SH-SY5Y (cell line): ENCODE measurements around the gene ASTL.
A peak's percentile ranks its signal among the peaks of the same experiment; 100 is the strongest.

Experiments
- GATA2 ChIP-seq: IDR thresholded peaks from 2 replicates; pipeline ENCODE4 v1.6.1; 2011; ENCODE audit warnings: mild to moderate bottlenecking, low read depth, low read length
- GATA3 ChIP-seq: IDR thresholded peaks from 2 replicates; pipeline ENCODE4 v1.6.1; 2011; ENCODE audit warnings: low read depth, mild to moderate bottlenecking, low read length, moderate library complexity

The ASTL gene

DNA sequence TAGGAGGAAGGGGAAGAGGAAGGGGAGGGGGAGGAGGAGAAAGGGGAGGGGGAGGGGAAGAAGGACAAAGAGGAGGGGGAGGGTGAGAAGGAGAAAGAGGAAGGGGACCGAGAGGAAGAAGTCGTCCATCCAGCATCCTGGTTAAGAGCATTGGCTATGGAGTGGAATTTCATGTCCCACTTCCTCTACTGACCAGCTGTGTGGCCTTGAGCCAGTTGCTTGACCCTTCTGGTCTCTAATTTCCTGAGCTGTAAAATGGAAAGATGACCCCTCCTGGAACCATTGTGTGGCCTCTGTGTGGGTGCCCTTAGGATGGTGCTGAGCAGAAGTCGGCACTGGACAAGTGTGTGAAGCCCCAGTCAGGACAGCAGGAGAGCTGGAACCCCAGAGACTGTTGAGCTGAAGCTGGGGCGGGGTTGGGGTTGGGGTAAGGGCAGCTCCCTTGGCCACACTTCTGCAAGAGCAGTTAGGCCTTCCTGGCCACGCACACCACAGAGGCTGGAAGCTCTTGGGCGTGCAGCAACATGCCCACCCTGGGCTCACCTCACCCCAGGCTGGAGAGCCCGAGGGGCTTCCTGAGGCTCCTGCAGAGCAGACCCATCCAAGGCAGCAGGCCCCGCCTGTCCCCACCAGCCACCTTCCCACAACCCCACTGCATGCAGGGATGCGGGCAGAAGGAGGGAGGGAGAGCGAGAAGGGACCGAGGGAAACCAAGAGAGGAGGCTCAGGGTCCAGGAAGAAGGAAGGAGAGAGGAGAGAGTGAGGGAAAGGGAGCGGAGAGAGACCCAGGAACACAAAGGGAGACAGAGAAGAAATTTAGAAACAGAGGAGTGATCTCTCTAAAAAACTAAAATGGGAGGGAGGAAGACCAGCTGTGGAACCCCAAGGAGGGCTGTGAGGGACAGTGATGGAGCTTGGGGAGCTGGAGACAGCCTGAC, 38.2 kb downstream of the ASTL start:
- no peak for TF ChIP-seq GATA2
- TF ChIP-seq GATA3 = no peak

- TF ChIP-seq GATA3 = no peak
- no peak for TF ChIP-seq GATA2
These were observed 39.3 kb downstream of the ASTL start for GRCh38 chr2:96098900-96099590.

- no peak for TF ChIP-seq GATA2
- no peak for TF ChIP-seq GATA3
These were observed 40.1 kb downstream of the ASTL start for GRCh38 chr2:96097951-96098823.

- TF ChIP-seq GATA2 (no peak), GATA3 (no peak)
These were observed 40.9 kb downstream of the ASTL start for GRCh38 chr2:96097441-96097840.

DNA sequence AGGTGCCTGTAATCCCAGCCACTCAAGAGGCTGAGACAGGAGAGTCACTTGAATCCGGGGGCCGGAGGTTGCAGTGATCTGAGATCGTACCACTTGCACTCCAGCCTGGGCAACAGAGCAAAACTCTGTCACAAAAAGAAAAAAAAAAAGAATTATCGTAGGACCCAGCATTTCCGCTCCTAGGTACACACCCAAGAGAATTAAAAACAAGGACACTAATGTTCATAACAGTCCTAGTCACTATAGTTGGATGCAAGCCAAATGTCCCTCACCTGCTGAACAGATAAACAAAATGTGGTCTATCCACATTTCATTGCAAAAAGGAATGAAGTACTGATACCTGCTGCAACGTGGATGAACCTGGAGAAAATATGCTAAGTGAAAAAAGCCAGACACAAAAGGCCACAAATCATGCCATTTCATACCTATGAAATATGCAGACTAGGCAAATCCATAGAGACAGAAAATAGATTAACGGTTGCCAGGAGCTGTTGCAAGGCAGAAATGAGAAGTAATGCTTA, 43.1 kb downstream of the ASTL start:
- TF ChIP-seq GATA3 (no peak), GATA2 (no peak)

DNA sequence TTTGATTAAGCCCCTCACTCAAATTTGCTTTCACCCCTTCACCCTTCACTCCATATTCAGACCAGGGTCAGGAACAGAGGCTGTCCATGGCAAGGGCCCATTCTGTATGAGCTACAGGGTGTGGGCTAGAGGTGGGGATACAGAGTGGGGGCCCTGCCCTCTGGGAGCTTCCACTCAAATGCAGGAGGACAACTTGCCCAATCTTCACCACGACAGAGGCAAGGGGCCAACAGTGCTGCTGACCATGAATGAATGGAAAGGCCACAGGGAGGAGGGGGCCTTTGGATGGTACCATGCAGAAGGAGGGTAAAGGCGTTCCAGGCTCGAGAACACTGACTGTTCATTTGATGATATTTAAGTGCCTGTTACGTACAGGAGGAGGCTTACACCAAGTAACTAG, 44.8 kb downstream of the ASTL start:
- TF ChIP-seq GATA3 (no peak), GATA2 (no peak)

DNA sequence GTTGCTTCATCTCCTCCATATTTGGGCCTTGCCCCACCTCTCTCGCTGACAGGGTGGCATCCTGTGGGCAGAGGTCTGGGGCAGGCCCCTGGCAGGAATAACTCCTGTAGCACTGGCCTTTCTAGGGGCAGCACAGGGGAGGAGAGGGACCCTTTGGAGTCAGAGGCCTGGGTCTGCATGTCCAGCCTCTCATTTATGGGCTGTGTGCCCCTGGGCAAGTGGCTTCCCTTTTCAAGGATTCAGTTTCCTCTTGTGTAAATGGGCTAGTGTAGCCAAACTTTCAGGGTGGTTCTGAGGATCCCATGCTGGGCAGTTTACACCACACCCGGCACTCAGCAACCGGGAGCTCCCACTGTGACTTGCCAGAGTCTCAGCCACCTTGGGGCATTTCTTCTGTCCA, 45.4 kb downstream of the ASTL start:
- no peak for TF ChIP-seq GATA3
- TF ChIP-seq GATA2 = no peak

DNA sequence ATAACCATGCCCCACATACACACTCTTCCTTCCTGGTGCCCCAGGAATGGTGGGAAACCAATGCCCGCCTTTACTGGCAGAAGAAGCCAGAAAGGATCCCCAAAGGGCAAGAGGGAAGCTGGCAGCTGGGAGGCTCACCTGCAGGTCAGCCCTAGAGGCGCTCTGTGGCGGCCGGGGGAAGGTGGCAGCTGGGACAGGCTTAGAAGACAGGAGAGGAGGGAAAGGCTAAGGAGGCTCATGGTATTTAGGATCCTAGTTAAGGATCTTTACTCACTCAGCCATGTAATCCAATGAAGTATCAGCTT, 45.8 kb downstream of the ASTL start:
- no peak for TF ChIP-seq GATA3
- no peak for TF ChIP-seq GATA2

DNA sequence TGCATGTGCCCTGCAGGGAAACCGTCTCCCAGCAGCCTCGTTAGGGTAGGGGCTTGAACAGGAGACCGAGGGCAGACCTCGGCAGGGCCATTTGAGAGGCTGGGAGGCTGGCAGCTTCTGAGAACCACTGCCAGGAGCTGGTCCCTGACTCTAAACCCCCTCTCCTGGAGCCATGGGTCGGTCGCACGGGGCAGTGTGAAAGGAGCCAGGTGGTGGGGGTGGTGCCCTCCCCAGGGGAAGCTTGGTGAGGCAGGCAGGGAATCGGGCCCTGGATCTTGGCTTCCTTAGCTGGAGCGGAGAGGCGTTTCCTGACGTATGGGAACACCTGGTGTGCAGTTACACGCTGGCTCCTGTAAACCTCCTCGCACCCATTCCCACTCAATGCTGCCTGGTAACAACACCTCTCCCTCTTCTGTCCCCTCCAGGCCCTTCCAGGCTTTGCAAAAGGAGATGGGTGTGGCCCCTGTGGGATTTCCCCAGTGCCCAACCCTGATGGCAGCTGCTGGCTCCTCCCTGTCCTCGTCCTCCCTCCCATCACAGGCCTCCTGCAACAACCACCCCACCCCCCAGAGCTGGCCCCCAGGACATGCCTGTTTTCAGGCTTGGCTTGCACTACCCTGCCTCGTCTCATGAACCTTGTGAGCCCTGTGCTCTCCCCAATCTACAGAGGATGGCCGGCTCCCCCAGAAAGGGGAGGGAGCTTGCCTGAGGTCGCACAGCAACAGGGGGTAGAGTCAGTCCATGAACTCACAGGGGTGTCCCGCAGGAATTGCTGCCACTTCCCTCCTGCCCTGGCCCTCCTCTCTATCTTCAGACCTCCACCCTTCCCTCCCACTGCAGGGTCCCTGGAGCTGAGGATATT, 46.4 kb downstream of the ASTL start:
- TF ChIP-seq GATA2 (no peak), GATA3 (no peak)

- TF ChIP-seq GATA2 (0 out of 2 replicates have a peak, but pooled peaks have one; percentile 16), GATA3 (no peak)
These were observed 47.1 kb downstream of the ASTL start for GRCh38 chr2:96091141-96091710.

- TF ChIP-seq GATA2 (no peak), GATA3 (no peak)
These were observed 47.9 kb downstream of the ASTL start for GRCh38 chr2:96090196-96090926.

DNA sequence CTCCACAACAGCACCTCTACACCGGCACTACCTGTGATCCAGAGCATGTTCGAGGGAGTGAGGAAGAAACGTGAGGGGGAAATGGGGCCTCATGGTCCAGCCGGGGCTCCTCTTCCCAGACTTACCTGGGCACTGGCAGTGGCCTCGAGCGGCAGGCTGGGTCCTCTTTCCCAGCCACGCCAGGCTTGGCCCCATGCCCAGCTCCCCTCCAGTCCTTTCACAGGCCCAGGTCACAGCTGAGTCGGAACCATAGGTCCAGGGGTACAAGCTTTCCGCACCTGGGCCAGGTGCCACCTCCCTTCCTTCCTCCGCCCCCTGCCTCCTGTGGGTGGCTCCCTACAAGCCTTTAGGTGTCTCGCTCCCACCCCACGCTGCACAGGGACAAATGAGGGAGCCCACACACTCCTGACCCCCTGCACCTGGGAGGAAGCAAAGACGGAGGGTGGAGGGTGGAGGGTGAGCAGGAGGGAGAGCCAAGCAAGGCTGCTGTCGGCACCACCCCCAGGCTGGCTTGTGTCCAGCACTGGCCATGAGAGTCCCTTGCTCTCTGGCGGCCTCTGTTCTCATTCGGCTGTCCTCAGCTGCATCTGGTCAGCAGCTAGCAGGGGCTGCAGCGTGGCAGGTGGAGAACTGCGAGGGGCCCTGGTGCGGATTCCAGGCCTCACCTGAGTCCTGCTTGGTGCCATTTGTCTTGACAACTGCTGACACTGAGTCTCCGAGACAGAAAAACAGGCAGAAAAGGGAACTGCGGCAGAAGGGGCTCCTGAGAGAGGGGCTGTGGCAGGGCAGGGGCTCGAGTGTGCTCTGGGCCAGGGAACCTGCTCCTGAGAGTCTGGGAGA, 48.7 kb downstream of the ASTL start:
- no peak for TF ChIP-seq GATA3
- no peak for TF ChIP-seq GATA2
